NT2/D1 (cell line): ENCODE measurements around the gene SPHKAP.

Experiments used
- SUZ12 ChIP-seq: IDR thresholded peaks from 2 replicates; pipeline ENCODE4 v1.6.1; 2011; ENCODE audit not compliant: insufficient read length, insufficient read depth; ENCODE audit errors: extremely low read depth
- YY1 ChIP-seq: IDR thresholded peaks from 2 replicates; pipeline ENCODE4 v1.6.1; 2011; ENCODE audit not compliant: insufficient read length, insufficient read depth
- ZNF274 ChIP-seq: IDR thresholded peaks from 2 replicates; pipeline ENCODE4 v1.6.1; 2011; ENCODE audit warnings: mild to moderate bottlenecking, low read depth, low read length

DNA sequence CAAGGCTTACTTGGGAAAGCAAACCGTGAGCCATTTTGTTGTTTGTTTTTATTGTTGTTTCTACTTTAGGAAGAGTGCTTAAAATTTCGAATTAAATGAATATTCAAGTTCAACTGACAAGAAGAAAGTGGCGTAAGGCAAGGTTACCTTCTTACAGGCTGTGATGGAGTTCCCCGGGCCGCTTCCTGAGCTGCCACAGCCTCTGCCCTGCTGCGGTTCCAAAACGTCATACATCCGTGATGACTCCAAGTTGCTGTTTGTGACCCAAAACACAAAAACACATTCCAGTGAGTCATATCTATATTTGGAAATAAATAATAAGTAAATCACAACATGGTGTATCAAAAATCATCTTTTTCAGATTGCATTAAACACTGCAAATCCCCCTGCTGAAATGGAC is 49.7 kb downstream of the SPHKAP start:
- no peak for TF ChIP-seq ZNF274
- no peak for TF ChIP-seq YY1
- TF ChIP-seq SUZ12 = no peak
